A673 (cell line): Measurements from ENCODE around the gene UACA. TPM values are rescaled to one million over a fixed set of nuclear protein-coding genes. Genes with fewer than 3 reads are reported as not detected.

ENCODE experiments used
- BruUV-seq: library from RNA; stranded (reverse); fragments of 400-500 nt; replicated peaks from 2 replicates; lab custom pipeline; 2021; lab: Mats Ljungman, UMichigan
- CTCF ChIA-PET: fragments of 300-600 bp; sonication (Branson Sonifier 250); formaldehyde crosslinking; loops from one replicate; lab custom pipeline; 2022; ENCODE audit warnings: antibody characterized with exemption; lab: Charles Lee
- POLR2A ChIA-PET: fragments of 300-600 bp; sonication (Branson Sonifier 250); formaldehyde crosslinking; loops from one replicate; lab custom pipeline; 2022; ENCODE audit warnings: antibody characterized with exemption; ENCODE audit not compliant: low non-redundant PET; lab: Charles Lee
- DNase-seq: peaks from one replicate; pipeline ENCODE4 v3.0.0-alpha.2; 2015; ENCODE audit warnings: low spot score
- H3K27ac ChIP-seq: fragments of 200-600 bp; sonication (generic); 2 replicates; pipeline ENCODE4 v1.5.1; 2016; ENCODE audit warnings: mixed run types, low read depth, mild to moderate bottlenecking, mixed read lengths, antibody characterized with exemption, low read length; ENCODE audit not compliant: poor library complexity, severe bottlenecking
- H3K27me3 ChIP-seq: fragments of 200-600 bp; sonication (generic); replicated peaks from 2 replicates; pipeline ENCODE4 v1.6.1; 2017; ENCODE audit warnings: mixed run types, low read depth, mild to moderate bottlenecking, mixed read lengths, antibody characterized with exemption, low read length; ENCODE audit not compliant: insufficient read depth, poor library complexity
- H3K36me3 ChIP-seq: fragments of 200-600 bp; sonication (generic); 2 replicates; pipeline ENCODE4 v1.6.1; 2016; ENCODE audit warnings: mixed run types, mild to moderate bottlenecking, mixed read lengths, antibody characterized with exemption, low read length; ENCODE audit not compliant: insufficient read depth, poor library complexity, severe bottlenecking
- H3K4me1 ChIP-seq: fragments of 200-600 bp; sonication (generic); 2 replicates; pipeline ENCODE4 v1.6.1; 2017; ENCODE audit warnings: mixed run types, mild to moderate bottlenecking, mixed read lengths, antibody characterized with exemption, low read length; ENCODE audit not compliant: insufficient read depth, poor library complexity, severe bottlenecking
- H3K4me3 ChIP-seq: fragments of 200-600 bp; sonication (generic); 2 replicates; pipeline ENCODE4 v1.5.1; 2016; ENCODE audit warnings: low read depth, mixed run types, mild to moderate bottlenecking, mixed read lengths, low read length; ENCODE audit not compliant: poor library complexity, severe bottlenecking
- H3K9me3 ChIP-seq: fragments of 200-600 bp; sonication (generic); 2 replicates; pipeline ENCODE4 v1.6.1; 2016; ENCODE audit warnings: mixed run types, low read depth, mild to moderate bottlenecking, mixed read lengths, antibody characterized with exemption, low read length; ENCODE audit not compliant: poor library complexity, severe bottlenecking
- CTCF ChIP-seq: fragments of 300-800, 200-600 bp; sonication (generic); conservative IDR thresholded peaks from 2 replicates; pipeline ENCODE4 v1.5.1; 2017; ENCODE audit warnings: low read depth, mild to moderate bottlenecking, antibody characterized with exemption, low read length, moderate library complexity, mixed read lengths
- EZH2 ChIP-seq: fragments of 200-600 bp; sonication (generic); IDR thresholded peaks from 2 replicates; pipeline ENCODE4 v1.6.1; 2017; ENCODE audit warnings: borderline replicate concordance, low read depth, mild to moderate bottlenecking, mixed read lengths, antibody characterized with exemption, low read length; ENCODE audit not compliant: poor library complexity, severe bottlenecking
- intact Hi-C: fragments of 100-400 bp; cut with micrococcal nuclease; formaldehyde crosslinking; loops from one replicate; pipeline ENCODE4 v1.10.0; 2022; ENCODE audit not compliant: unreplicated experiment
- total RNA-seq: library from RNA; stranded (reverse); gene quantifications from 2 replicates; pipeline ENCODE4 v1.2.3, GENCODE V29; 2021

The UACA gene
- total RNA-seq, 1 experiment from 2014 or later, result 26.9 TPM

GRCh38 chr15:70670680-70671079 is 92.7 kb downstream of the UACA start:
- H3K36me3 ChIP-seq, result no peaks in the 10 kb centered on the region
- POLR2A ChIA-PET, result no interaction called here
- H3K9me3 ChIP-seq, result no peaks in the 10 kb centered on the region
- CTCF ChIA-PET, result no interaction called here
- no peak overlapping the region for H3K4me3 ChIP-seq
- DNase-seq, result peak; percentile 24
- no TSS peak for BruUV-seq
- peaks cover 19% of the 10 kb centered on the region for H3K4me1 ChIP-seq
- H3K27ac ChIP-seq, result no peak overlapping the region
- H3K27me3 ChIP-seq, result no peaks in the 10 kb centered on the region
- TF ChIP-seq CTCF (peak; percentile 55), EZH2 (no peak)
- intact Hi-C loops, result loop anchor here (10.0 kb wide), 1 partner anchor 54 kb away; no protein-coding TSS in a partner anchor

GRCh38 chr15:70669966-70670658 is 93.2 kb downstream of the UACA start:
- no peaks in the 10 kb centered on the region for H3K9me3 ChIP-seq
- TF ChIP-seq EZH2, result no peak
- TF ChIP-seq CTCF, result no peak
- no TSS peak for BruUV-seq
- ChIA-PET POLR2A (no interaction called here), CTCF (no interaction called here)
- intact Hi-C loops, result loop anchor here (10.0 kb wide), 1 partner anchor 55 kb away; no protein-coding TSS in a partner anchor
- H3K27me3 ChIP-seq, result no peaks in the 10 kb centered on the region
- H3K4me1 ChIP-seq, result peaks cover 19% of the 10 kb centered on the region
- H3K4me3 ChIP-seq, result no peak overlapping the region
- H3K27ac ChIP-seq, result no peak overlapping the region
- DNase-seq, result peak; percentile 14
- H3K36me3 ChIP-seq, result no peaks in the 10 kb centered on the region

GRCh38 chr15:70669006-70669602 is 94.3 kb downstream of the UACA start:
- POLR2A ChIA-PET, result no interaction called here
- Histone ChIP-seq H3K9me3 (no peaks in the 10 kb centered on the region), H3K4me1 (peaks cover 19% of the 10 kb centered on the region), H3K27me3 (no peaks in the 10 kb centered on the region), H3K27ac (no peak overlapping the region), H3K36me3 (no peaks in the 10 kb centered on the region), H3K4me3 (no peak overlapping the region)
- BruUV-seq, result no TSS peak
- intact Hi-C loops, result no loop called here
- DNase-seq, result peak; percentile 9
- no peak for TF ChIP-seq CTCF
- no peak for TF ChIP-seq EZH2
- CTCF ChIA-PET, result no interaction called here
